ENCODE measurements around the gene MARF1. TPM values are rescaled to one million over a fixed set of nuclear protein-coding genes. Genes with fewer than 3 reads are reported as not detected.

The MARF1 gene
- total and polyA plus RNA-seq, 3 experiments from 2014 or later: 16.9 to 75.3 (median 69.0) TPM

GRCh38 chr16:15617901-15618300 is 25.1 kb downstream of the MARF1 start:
- no peak overlapping the region for H3K4me3 ChIP-seq (ENCODE audit: low read length)
- Mint-ChIP-seq H3K27ac (peak overlapping the region in 4 of 8 donors; percentile 22 to 75 (median 36)), H3K4me1 (no peaks in the 10 kb centered on the region), H3K27me3 (no peaks in the 10 kb centered on the region), H3K36me3 (peaks cover 15 to 92% (median 38%) of the 10 kb centered on the region in 3 donors), H3K4me3 (no peak overlapping the region), H3K9me3 (no peaks in the 10 kb centered on the region)
- no peaks in the 10 kb centered on the region for H3K27me3 ChIP-seq (ENCODE audit: insufficient read depth, low read length, poor library complexity, severe bottlenecking)
- no peak overlapping the region for H3K27ac ChIP-seq (ENCODE audit: low read depth, low read length)
- H3K9me3 ChIP-seq (ENCODE audit: low read length): no peaks in the 10 kb centered on the region
- CTCF ChIA-PET: no interaction called here
- POLR2A ChIA-PET: no interaction called here
- H3K36me3 ChIP-seq (ENCODE audit: insufficient read depth, low read length): peaks cover 63% of the 10 kb centered on the region
- H3K4me1 ChIP-seq (ENCODE audit: insufficient read depth, low read length): no peaks in the 10 kb centered on the region
- no peak for DNase-seq

DNA sequence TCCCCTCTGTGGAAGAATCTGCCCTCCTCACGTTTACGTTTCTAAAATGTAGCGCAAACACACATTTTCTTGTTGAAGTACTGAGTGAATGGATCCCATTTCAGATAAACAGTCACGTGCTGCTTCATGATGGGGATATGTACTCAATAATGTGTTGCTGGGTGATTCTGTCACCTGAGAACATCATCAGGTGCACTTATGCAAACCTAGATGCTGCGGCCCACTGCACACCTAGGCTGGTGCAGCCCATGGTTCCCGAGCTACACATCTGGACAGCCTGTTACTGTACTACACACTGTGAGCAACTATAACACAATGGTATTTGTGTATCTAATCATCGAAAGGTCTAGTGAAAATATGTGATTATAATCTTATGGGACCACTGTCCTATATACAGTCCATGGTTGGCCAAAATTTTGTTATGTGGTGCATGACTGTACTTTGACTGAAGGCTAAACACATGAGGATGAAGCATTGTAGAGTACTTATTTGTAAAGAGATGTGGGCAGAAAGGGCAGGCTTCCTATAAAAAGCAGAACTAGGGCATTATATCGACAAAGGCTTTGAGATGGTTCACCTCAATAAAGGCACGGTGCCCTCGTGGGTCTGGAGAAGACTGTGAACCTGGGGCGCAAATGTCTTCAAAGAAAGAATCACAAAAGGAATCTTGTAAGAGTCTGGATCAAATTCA is 26.3 kb downstream of the MARF1 start:
- Histone ChIP-seq H3K27me3 (ENCODE audit: insufficient read depth, low read length, poor library complexity, severe bottlenecking) (no peaks in the 10 kb centered on the region), H3K4me3 (ENCODE audit: low read length) (no peak overlapping the region), H3K36me3 (ENCODE audit: insufficient read depth, low read length) (peaks cover 63% of the 10 kb centered on the region), H3K4me1 (ENCODE audit: insufficient read depth, low read length) (no peaks in the 10 kb centered on the region), H3K9me3 (ENCODE audit: low read length) (no peaks in the 10 kb centered on the region), H3K27ac (ENCODE audit: low read depth, low read length) (no peak overlapping the region)
- no peak for DNase-seq
- Mint-ChIP-seq H3K9me3 (no peaks in the 10 kb centered on the region), H3K36me3 (peaks cover 15 to 92% (median 43%) of the 10 kb centered on the region in 3 donors), H3K27ac (peak overlapping the region in 2 of 8 donors; percentile 48 to 62), H3K27me3 (no peaks in the 10 kb centered on the region), H3K4me1 (no peaks in the 10 kb centered on the region), H3K4me3 (no peak overlapping the region)
- ChIA-PET POLR2A (no interaction called here), CTCF (no interaction called here)

DNA sequence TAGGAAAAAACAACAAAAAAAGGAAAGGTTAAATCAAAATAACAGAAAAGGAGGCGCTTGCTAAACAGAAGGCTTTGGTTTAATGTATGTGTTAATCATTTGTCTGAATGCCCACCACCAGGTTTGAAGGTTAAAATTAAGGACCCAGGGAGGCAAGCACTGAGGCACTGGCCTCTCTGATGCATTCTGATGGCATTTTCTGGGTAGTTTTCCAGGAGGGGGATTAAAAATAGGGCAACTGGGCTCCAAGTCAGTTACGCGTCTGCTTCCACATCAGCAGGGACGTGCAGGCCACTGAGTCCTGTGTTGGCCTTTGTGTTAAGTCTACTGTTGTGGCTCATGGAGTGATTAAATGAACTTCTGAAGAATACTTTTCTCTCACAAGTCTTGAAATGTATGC is 26.9 kb downstream of the MARF1 start:
- POLR2A ChIA-PET: no interaction called here
- Histone ChIP-seq H3K4me3 (ENCODE audit: low read length) (no peak overlapping the region), H3K27me3 (ENCODE audit: insufficient read depth, low read length, poor library complexity, severe bottlenecking) (no peaks in the 10 kb centered on the region), H3K9me3 (ENCODE audit: low read length) (no peaks in the 10 kb centered on the region), H3K4me1 (ENCODE audit: insufficient read depth, low read length) (no peaks in the 10 kb centered on the region), H3K36me3 (ENCODE audit: insufficient read depth, low read length) (peaks cover 63% of the 10 kb centered on the region), H3K27ac (ENCODE audit: low read depth, low read length) (no peak overlapping the region)
- no peak for DNase-seq
- H3K4me1 Mint-ChIP-seq: no peaks in the 10 kb centered on the region
- no peak overlapping the region for H3K4me3 Mint-ChIP-seq
- H3K36me3 Mint-ChIP-seq: peaks cover 15 to 91% (median 44%) of the 10 kb centered on the region in 3 donors
- H3K27me3 Mint-ChIP-seq: no peaks in the 10 kb centered on the region
- H3K9me3 Mint-ChIP-seq: no peaks in the 10 kb centered on the region
- CTCF ChIA-PET: no interaction called here
- no peak overlapping the region for H3K27ac Mint-ChIP-seq

GRCh38 chr16:15613676-15614075 is 29.3 kb downstream of the MARF1 start:
- H3K9me3 ChIP-seq (ENCODE audit: low read length): no peaks in the 10 kb centered on the region
- H3K4me1 Mint-ChIP-seq: no peaks in the 10 kb centered on the region
- no peaks in the 10 kb centered on the region for H3K9me3 Mint-ChIP-seq
- no peak overlapping the region for H3K27ac ChIP-seq (ENCODE audit: low read depth, low read length)
- DNase-seq: no peak
- CTCF ChIA-PET: no interaction called here
- H3K27ac Mint-ChIP-seq: peak overlapping the region in 1 of 8 donors; percentile 70
- no peaks in the 10 kb centered on the region for H3K27me3 Mint-ChIP-seq
- H3K4me3 ChIP-seq (ENCODE audit: low read length): no peak overlapping the region
- no peaks in the 10 kb centered on the region for H3K27me3 ChIP-seq (ENCODE audit: insufficient read depth, low read length, poor library complexity, severe bottlenecking)
- no peaks in the 10 kb centered on the region for H3K4me1 ChIP-seq (ENCODE audit: insufficient read depth, low read length)
- no peak overlapping the region for H3K4me3 Mint-ChIP-seq
- POLR2A ChIA-PET: interaction anchor here (0.6 kb wide), 1 partner anchor 58 kb away, joined by 3 read pairs; no protein-coding TSS in a partner anchor
- peaks cover 22 to 92% (median 52%) of the 10 kb centered on the region in 3 donors for H3K36me3 Mint-ChIP-seq
- peaks cover 64% of the 10 kb centered on the region for H3K36me3 ChIP-seq (ENCODE audit: insufficient read depth, low read length)

DNA sequence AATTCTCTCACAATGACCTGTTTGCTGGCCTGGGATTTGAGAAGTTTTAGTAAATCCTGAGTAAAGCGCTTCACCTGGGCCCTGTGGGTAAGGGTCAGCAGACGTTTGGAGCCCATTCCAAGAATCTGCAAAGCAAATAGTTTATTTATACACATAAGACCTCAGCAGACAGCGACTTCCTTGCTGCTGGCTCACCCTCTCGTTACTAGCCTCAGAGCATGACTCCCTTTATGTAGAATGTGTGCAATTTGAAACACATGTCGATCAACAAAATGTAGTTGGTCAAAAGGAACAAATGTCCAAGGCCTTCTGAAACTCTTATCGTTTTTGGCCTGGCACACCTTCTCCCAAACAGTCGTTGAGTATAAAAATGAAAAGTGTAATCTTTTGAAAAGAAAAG is 31.3 kb downstream of the MARF1 start:
- H3K27me3 ChIP-seq (ENCODE audit: insufficient read depth, low read length, poor library complexity, severe bottlenecking): no peaks in the 10 kb centered on the region
- no peaks in the 10 kb centered on the region for H3K4me1 ChIP-seq (ENCODE audit: insufficient read depth, low read length)
- no peaks in the 10 kb centered on the region for H3K9me3 ChIP-seq (ENCODE audit: low read length)
- Mint-ChIP-seq H3K9me3 (no peaks in the 10 kb centered on the region), H3K27ac (peak overlapping the region in 2 of 8 donors; percentile 12 to 58), H3K36me3 (peaks cover 18 to 92% (median 44%) of the 10 kb centered on the region in 3 donors), H3K4me3 (no peak overlapping the region), H3K27me3 (no peaks in the 10 kb centered on the region), H3K4me1 (peaks cover under 1 to 4% (median 2%) of the 10 kb centered on the region in 3 donors)
- ChIA-PET POLR2A (interaction anchor here (1.1 kb wide), 1 partner anchor 11 kb away, joined by 3 read pairs; no protein-coding TSS in a partner anchor), CTCF (no interaction called here)
- no peak overlapping the region for H3K4me3 ChIP-seq (ENCODE audit: low read length)
- DNase-seq: no peak
- H3K36me3 ChIP-seq (ENCODE audit: insufficient read depth, low read length): peaks cover 63% of the 10 kb centered on the region
- no peak overlapping the region for H3K27ac ChIP-seq (ENCODE audit: low read depth, low read length)

DNA sequence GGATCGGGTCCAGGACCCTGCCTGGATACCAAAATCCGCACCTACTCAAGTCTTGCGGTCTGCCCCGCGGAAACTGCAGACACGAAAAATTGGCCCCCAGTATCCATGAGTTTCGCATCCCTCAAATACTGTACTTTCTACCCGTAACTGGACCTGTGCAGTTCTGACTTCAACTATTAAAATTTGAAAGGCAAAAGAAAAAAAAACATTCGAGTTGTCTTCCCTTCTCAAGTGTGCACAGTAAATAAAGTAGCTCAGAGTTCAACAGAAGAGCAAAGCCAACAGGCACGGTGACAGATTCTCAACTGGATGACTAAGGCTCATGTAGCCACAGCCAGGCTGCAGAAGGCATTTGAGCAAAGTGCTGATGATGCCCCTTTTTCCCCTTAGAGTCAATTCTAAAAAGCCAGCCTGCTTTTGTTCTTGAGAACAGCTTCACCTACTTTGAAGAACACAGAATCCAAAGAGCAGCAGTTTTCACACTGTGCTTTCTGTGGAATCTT is 32.5 kb downstream of the MARF1 start:
- Mint-ChIP-seq H3K27me3 (no peaks in the 10 kb centered on the region), H3K27ac (peak overlapping the region in 3 of 8 donors; percentile 9 to 29 (median 14)), H3K9me3 (no peaks in the 10 kb centered on the region), H3K4me1 (peaks cover 3 to 11% (median 8%) of the 10 kb centered on the region in 3 donors), H3K36me3 (peaks cover 25 to 92% (median 47%) of the 10 kb centered on the region in 3 donors), H3K4me3 (no peak overlapping the region)
- no peak overlapping the region for H3K4me3 ChIP-seq (ENCODE audit: low read length)
- POLR2A ChIA-PET: interaction anchor here (0.8 kb wide), 1 partner anchor 18 kb away, joined by 3 read pairs; no protein-coding TSS in a partner anchor
- H3K9me3 ChIP-seq (ENCODE audit: low read length): no peaks in the 10 kb centered on the region
- H3K4me1 ChIP-seq (ENCODE audit: insufficient read depth, low read length): no peaks in the 10 kb centered on the region
- H3K36me3 ChIP-seq (ENCODE audit: insufficient read depth, low read length): peaks cover 63% of the 10 kb centered on the region
- no peak for DNase-seq
- CTCF ChIA-PET: no interaction called here
- H3K27ac ChIP-seq (ENCODE audit: low read depth, low read length): no peak overlapping the region
- H3K27me3 ChIP-seq (ENCODE audit: insufficient read depth, low read length, poor library complexity, severe bottlenecking): no peaks in the 10 kb centered on the region

DNA sequence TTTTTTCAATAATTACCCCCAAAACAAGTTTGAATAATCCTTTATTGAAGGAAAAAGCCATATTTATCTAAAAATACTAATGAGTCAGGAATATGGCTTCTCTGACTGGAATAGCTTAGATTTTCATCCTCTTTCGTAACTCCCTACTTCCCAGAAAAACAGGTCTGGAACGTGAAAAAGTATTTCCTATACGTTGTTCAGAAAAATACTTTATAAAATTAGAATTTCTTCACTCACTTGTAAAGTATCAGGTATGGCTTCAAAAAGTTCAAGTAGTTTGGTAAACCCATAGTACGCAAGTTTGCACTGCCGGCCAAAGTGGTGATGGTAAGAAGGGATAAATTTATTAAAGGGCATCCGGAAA is 33.7 kb downstream of the MARF1 start:
- H3K4me1 Mint-ChIP-seq: peaks cover 3 to 11% (median 8%) of the 10 kb centered on the region in 3 donors
- ChIA-PET POLR2A (no interaction called here), CTCF (no interaction called here)
- H3K36me3 Mint-ChIP-seq: peaks cover 25 to 94% (median 49%) of the 10 kb centered on the region in 3 donors
- H3K27ac Mint-ChIP-seq: no peak overlapping the region
- Histone ChIP-seq H3K27ac (ENCODE audit: low read depth, low read length) (no peak overlapping the region), H3K4me1 (ENCODE audit: insufficient read depth, low read length) (no peaks in the 10 kb centered on the region), H3K4me3 (ENCODE audit: low read length) (no peak overlapping the region), H3K9me3 (ENCODE audit: low read length) (no peaks in the 10 kb centered on the region), H3K27me3 (ENCODE audit: insufficient read depth, low read length, poor library complexity, severe bottlenecking) (no peaks in the 10 kb centered on the region), H3K36me3 (ENCODE audit: insufficient read depth, low read length) (peaks cover 74% of the 10 kb centered on the region)
- H3K9me3 Mint-ChIP-seq: no peaks in the 10 kb centered on the region
- DNase-seq: no peak
- no peaks in the 10 kb centered on the region for H3K27me3 Mint-ChIP-seq
- H3K4me3 Mint-ChIP-seq: no peak overlapping the region

DNA sequence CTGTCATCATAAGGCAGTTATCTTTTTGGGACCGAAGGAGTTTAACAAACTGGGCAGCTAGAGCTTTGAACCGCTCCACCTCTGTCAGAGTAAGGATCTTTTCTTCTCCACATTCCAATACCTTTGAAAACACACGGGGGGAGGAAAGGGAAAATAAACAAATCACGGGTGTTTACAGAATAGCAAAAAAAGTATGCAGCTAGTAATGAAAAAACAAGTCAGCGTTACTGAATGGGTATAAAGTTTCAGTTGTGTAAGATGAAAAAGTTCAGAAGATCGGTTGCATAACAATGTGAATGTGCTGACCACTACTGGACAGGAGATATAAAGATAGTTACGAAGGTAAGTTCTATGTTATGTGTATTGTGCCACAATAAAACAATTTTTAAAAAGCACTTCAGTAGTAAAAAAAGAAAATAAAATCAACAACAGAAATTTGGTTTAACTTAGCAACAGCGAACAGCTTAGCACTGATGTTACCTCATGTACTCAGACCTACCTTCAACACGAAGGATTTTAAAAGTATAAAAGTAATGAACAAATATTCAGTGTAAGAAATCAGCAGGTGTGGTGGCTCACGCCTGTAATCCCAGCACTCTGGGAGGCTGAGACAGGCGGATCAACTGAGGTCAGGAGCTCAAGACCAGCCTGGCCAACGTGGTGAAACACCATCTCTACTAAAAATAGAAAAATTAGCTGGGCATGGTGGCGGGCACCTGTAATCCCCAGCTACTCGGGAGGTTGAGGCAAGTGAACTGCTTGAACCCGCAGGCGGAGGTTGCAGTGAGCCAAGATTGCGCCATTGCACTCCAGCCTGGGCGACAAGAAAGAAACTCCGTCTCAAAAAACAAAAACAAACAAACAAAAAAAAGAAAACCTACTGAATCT is 34.3 kb downstream of the MARF1 start:
- Mint-ChIP-seq H3K27me3 (no peaks in the 10 kb centered on the region), H3K4me1 (peaks cover 3 to 11% (median 8%) of the 10 kb centered on the region in 3 donors), H3K36me3 (peaks cover 29 to 95% (median 53%) of the 10 kb centered on the region in 3 donors), H3K27ac (peak overlapping the region in 3 of 8 donors; percentile 15 to 63 (median 26)), H3K9me3 (no peaks in the 10 kb centered on the region), H3K4me3 (no peak overlapping the region)
- H3K27me3 ChIP-seq (ENCODE audit: insufficient read depth, low read length, poor library complexity, severe bottlenecking): no peaks in the 10 kb centered on the region
- no peaks in the 10 kb centered on the region for H3K4me1 ChIP-seq (ENCODE audit: insufficient read depth, low read length)
- ChIA-PET POLR2A (no interaction called here), CTCF (interaction anchor here (1.0 kb wide), 1 partner anchor 51 kb away, joined by 4 read pairs; no protein-coding TSS in a partner anchor)
- no peak for DNase-seq
- H3K4me3 ChIP-seq (ENCODE audit: low read length): no peak overlapping the region
- no peaks in the 10 kb centered on the region for H3K9me3 ChIP-seq (ENCODE audit: low read length)
- H3K27ac ChIP-seq (ENCODE audit: low read depth, low read length): no peak overlapping the region
- H3K36me3 ChIP-seq (ENCODE audit: insufficient read depth, low read length): peaks cover 81% of the 10 kb centered on the region

Measured in CD8-positive, alpha-beta memory T cell (primary cell).